ENCODE measurements around the gene POC1A.

- TF ChIP-seq, protein P1, sequence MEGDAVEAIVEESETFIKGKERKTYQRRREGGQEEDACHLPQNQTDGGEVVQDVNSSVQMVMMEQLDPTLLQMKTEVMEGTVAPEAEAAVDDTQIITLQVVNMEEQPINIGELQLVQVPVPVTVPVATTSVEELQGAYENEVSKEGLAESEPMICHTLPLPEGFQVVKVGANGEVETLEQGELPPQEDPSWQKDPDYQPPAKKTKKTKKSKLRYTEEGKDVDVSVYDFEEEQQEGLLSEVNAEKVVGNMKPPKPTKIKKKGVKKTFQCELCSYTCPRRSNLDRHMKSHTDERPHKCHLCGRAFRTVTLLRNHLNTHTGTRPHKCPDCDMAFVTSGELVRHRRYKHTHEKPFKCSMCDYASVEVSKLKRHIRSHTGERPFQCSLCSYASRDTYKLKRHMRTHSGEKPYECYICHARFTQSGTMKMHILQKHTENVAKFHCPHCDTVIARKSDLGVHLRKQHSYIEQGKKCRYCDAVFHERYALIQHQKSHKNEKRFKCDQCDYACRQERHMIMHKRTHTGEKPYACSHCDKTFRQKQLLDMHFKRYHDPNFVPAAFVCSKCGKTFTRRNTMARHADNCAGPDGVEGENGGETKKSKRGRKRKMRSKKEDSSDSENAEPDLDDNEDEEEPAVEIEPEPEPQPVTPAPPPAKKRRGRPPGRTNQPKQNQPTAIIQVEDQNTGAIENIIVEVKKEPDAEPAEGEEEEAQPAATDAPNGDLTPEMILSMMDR (IDR thresholded peaks at IDR 0.05), result no peak
- no peak for TF ChIP-seq POLR2A (IDR thresholded peaks at IDR 0.05)
Observed at GRCh38 chr3:52067526-52067925, 86.7 kb downstream of the POC1A start.

All from uterus (tissue), 2 donors.